Adrenal gland (tissue), 12 donors: ENCODE results near the gene C16orf90. TPM values are rescaled to one million over a fixed set of nuclear protein-coding genes. Genes with fewer than 3 reads are reported as not detected.

Source experiments
- DNase-seq, 7 donors: peaks; one replicate each; pipeline ENCODE4 v3.0.0-alpha.2; 2019 to 2020
- H3K27ac ChIP-seq, 5 donors: fragments of 200-600 bp; sonication (generic) in 4 of 5; 1 replicate in 3 of 5; 2 replicates in 2 of 5; pipeline versions ENCODE4 v1.5.1 to v1.8.0; 2016 to 2020; ENCODE audit warnings: mild to moderate bottlenecking in 1 of 5
- H3K27me3 ChIP-seq: fragments of 200-600 bp; 2 replicates; pipeline ENCODE4 v1.8.0; 2021
- H3K36me3 ChIP-seq, 2 donors: fragments of 200-600 bp; replicated peaks in 1 of 2; 1 replicate in 1 of 2; 2 replicates in 1 of 2; pipeline versions ENCODE4 v1.5.1 to v1.8.0; 2018 to 2022
- H3K4me1 ChIP-seq, 2 donors: fragments of 200-600 bp; replicated peaks in 1 of 2; 1 replicate in 1 of 2; 2 replicates in 1 of 2; pipeline versions ENCODE4 v1.5.1 to v1.8.0; 2018 to 2021
- H3K4me3 ChIP-seq, 4 donors: fragments of 200-600 bp; sonication (generic) in 3 of 4; one replicate each; pipeline ENCODE4 v1.5.1; 2016 to 2018
- H3K9me3 ChIP-seq, 3 donors: fragments of 200-600 bp; sonication (generic) in 1 of 3; replicated peaks in 1 of 3; 1 replicate in 2 of 3; 2 replicates in 1 of 3; pipeline versions ENCODE4 v1.5.1 to v1.8.0; 2016 to 2021
- POLR2A ChIP-seq, 2 donors: fragments of 450-650 bp; IDR thresholded peaks; one replicate each; pipeline ENCODE4 v1.6.1; 2017; ENCODE audit warnings: antibody characterized with exemption in 2 of 2, mild to moderate bottlenecking in 2 of 2, moderate library complexity in 1 of 2
- WGBS, 4 donors: extraction: QIAGEN DNeasy Blood & Tissue Kit in 2 of 4; methylation state at CpG; one replicate each; pipeline versions ENCODE4 v1.1.5 to v1.1.7; 2013 to 2017; 5-methylcytosine and 5-hydroxymethylcytosine counted together
- intact Hi-C, 2 donors: fragments of 100-400 bp; cut with DNase I; formaldehyde crosslinking; loops; one replicate each; pipeline versions ENCODE4 v1.14.1 to v1.15.0; 2022 to 2023
- polyA plus RNA-seq, 3 donors: library from polyadenylated mRNA; stranded (reverse); fragments of 200-250 nt in 2 of 3; fragments of 350-450 nt in 1 of 3; fragmentation: Illumina TruSeq in 1 of 3; extraction: RNeasy Lipid Tissue Mini Kit (QIAGEN cat#74804) in 1 of 3; gene quantifications; one replicate each; pipeline ENCODE4 v1.2.3, GENCODE V29; 2013 to 2014
- total RNA-seq, 9 donors: library from RNA; depleted of rRNA in 4 of 9; stranded (reverse); fragments of >200 nt in 4 of 9; fragments of 120-200 nt in 1 of 9; fragmentation: NEBNext Ultra II Directional in 1 of 9; extraction: Animal tissue kit (Norgen Biotek cat#: 25700) in 1 of 9; gene quantifications; one replicate each; pipeline versions ENCODE4 v1.1.0 to v1.2.4, GENCODE V29; 2013 to 2023
- TF ChIP-seq, protein P1 (sequence below), 6 experiments: fragments of 450-650 bp in 4 of 6; fragments of 200-600 bp in 2 of 6; sonication (generic) in 1 of 6; IDR thresholded peaks; 1 replicate in 5 of 6; 2 replicates in 1 of 6; pipeline versions ENCODE4 v1.5.1 to v1.8.0; 2016 to 2021; ENCODE audit warnings: antibody characterized with exemption in 6 of 6, mild to moderate bottlenecking in 2 of 6, moderate library complexity in 1 of 6
- donor health status: healthy with polysubstance abuse.
- donor health status: Bipolar disorder and iron deficiency.
- donor health status: DM: yes; HTN: yes; CAD: no.
- donor health status: DM: no; HTN: no; CAD: no.
- donor health status: DM: no; HTN: no; CAD: no.
- donor health status: DM: yes; HTN: yes; CAD: no.

Gene C16orf90
- total and polyA plus RNA-seq, 12 donors: not detected

DNA sequence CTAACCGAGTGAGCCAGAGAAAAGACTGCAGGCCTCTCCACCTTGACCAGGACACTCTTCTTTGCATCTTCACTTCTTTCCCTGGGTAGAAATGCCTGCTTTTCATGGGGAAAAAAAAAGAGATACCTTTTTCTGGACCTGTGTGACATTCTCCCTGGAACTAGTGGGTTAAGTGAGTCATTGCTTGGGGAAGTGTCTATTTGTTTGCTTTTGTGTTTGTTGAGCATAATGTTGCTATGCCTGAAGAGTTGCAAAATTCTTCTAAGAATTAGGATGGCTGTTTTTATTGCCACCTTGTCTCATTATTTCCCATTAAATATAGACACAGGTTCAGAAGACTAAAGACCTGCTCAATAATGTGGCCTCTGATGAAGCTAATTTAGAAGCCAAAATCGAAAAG lies 24.3 kb upstream of the C16orf90 start:
- Histone ChIP-seq H3K4me1 (no peaks in the 10 kb centered on the region), H3K27me3 (no peaks in the 10 kb centered on the region), H3K27ac (no peak overlapping the region), H3K36me3 (peaks cover 0 to 78% of the 10 kb centered on the region in 2 donors), H3K4me3 (no peak overlapping the region), H3K9me3 (no peaks in the 10 kb centered on the region)
- 93 to 100% (median 94%) methylated on average over 2 of the region's 2 CpGs for WGBS, 4 donors
- intact Hi-C loops: no loop called here
- no peak for DNase-seq
- TF ChIP-seq, protein P1, sequence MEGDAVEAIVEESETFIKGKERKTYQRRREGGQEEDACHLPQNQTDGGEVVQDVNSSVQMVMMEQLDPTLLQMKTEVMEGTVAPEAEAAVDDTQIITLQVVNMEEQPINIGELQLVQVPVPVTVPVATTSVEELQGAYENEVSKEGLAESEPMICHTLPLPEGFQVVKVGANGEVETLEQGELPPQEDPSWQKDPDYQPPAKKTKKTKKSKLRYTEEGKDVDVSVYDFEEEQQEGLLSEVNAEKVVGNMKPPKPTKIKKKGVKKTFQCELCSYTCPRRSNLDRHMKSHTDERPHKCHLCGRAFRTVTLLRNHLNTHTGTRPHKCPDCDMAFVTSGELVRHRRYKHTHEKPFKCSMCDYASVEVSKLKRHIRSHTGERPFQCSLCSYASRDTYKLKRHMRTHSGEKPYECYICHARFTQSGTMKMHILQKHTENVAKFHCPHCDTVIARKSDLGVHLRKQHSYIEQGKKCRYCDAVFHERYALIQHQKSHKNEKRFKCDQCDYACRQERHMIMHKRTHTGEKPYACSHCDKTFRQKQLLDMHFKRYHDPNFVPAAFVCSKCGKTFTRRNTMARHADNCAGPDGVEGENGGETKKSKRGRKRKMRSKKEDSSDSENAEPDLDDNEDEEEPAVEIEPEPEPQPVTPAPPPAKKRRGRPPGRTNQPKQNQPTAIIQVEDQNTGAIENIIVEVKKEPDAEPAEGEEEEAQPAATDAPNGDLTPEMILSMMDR (IDR thresholded peaks at IDR 0.05): no peak
- TF ChIP-seq POLR2A (IDR thresholded peaks at IDR 0.05): no peak

DNA sequence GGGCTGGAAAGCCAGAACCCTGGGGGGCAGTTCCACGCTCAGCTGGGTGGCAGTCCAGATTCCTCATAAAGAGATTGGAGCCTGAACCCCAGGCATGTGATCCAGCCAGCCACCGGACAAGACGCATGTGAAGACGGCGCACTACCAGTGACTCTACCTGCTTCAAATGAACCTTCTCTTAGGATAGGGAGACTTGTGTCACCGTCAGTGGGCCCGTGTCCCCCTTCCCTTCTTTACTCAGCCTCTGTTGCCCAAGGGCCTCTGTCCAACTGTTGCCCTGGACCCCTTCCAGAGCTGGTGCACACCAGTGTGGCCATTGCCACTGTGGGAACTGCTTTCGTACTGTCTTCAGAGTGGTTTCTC lies 23.7 kb upstream of the C16orf90 start:
- intact Hi-C loops: no loop called here
- no peak overlapping the region for H3K4me3 ChIP-seq
- H3K27me3 ChIP-seq: no peaks in the 10 kb centered on the region
- no peaks in the 10 kb centered on the region for H3K4me1 ChIP-seq
- TF ChIP-seq, protein P1 (IDR thresholded peaks at IDR 0.05): no peak
- no peak for TF ChIP-seq POLR2A (IDR thresholded peaks at IDR 0.05)
- no peaks in the 10 kb centered on the region for H3K9me3 ChIP-seq
- no peak for DNase-seq
- peaks cover 0 to 81% of the 10 kb centered on the region in 2 donors for H3K36me3 ChIP-seq
- H3K27ac ChIP-seq: no peak overlapping the region
- WGBS, 4 donors: 94 to 99% (median 97%) methylated on average over 3 to 8 of the region's 8 CpGs

DNA sequence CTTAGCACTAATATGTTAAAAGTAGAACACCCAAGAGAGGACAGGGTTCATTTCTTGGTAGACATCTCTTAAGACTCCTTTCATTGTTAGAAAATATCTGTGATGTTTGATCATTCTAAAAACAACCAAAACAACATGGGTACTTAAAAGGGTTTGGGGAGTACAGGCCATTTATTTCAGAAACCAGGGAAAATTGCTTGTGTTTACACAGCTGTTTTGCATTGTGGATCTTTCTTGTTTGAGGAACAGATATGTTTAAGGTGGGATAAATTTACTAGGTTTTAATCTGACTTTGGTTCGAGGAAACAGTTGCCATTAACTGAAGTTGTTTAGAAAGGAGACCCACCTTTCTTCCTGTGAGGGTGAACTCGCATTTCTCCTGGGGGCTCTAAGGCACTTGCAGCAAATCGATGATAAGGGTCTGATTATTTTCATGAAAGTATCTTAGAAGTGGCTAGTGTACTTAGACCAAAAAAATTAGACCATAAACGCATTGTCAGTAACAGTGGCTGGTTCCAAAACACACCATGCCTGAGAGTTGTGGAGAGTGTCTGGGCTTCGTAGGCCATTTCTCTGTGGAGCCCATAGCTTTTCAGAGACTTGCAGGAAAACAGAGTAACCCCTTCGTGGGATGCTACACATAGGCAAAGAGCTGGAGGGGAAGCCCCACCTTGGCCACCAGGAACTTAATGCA lies 23.1 kb upstream of the C16orf90 start:
- no peaks in the 10 kb centered on the region for H3K27me3 ChIP-seq
- no peak for TF ChIP-seq POLR2A (IDR thresholded peaks at IDR 0.05)
- 86 to 88% (median 87%) methylated on average over 6 of the region's 6 CpGs for WGBS, 4 donors
- no peak overlapping the region for H3K4me3 ChIP-seq
- H3K9me3 ChIP-seq: no peaks in the 10 kb centered on the region
- no peaks in the 10 kb centered on the region for H3K4me1 ChIP-seq
- peaks cover 0 to 81% of the 10 kb centered on the region in 2 donors for H3K36me3 ChIP-seq
- H3K27ac ChIP-seq: no peak overlapping the region
- DNase-seq: no peak
- intact Hi-C loops: no loop called here

DNA sequence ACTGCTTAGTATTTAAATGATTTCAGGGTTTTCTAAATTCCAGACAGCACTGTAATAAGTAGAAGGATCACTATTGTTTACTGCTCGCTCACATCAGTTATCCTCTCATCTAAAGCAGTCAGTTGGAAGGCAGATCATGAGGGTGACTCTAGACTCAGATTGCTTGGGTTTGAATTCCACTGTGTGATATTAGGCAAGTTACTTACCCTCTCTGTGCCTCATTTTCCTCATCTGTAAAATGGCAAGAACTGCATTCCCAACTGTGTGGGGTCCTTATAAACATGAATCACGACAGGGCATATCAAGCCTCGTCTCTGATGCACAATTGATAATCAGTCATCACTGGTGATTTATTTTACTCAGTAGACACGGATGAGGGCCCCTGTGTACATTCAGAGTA lies 20.6 kb upstream of the C16orf90 start:
- H3K27ac ChIP-seq: no peak overlapping the region
- H3K27me3 ChIP-seq: no peaks in the 10 kb centered on the region
- no peak overlapping the region for H3K4me3 ChIP-seq
- WGBS, 4 donors: 91 to 94% (median 93%) methylated on average over 4 of the region's 4 CpGs
- H3K9me3 ChIP-seq: no peaks in the 10 kb centered on the region
- DNase-seq: no peak
- intact Hi-C loops: no loop called here
- no peaks in the 10 kb centered on the region for H3K4me1 ChIP-seq
- no peak for TF ChIP-seq POLR2A (IDR thresholded peaks at IDR 0.05)
- TF ChIP-seq, protein P1 (IDR thresholded peaks at IDR 0.05): no peak
- peaks cover 0 to 92% of the 10 kb centered on the region in 2 donors for H3K36me3 ChIP-seq

DNA sequence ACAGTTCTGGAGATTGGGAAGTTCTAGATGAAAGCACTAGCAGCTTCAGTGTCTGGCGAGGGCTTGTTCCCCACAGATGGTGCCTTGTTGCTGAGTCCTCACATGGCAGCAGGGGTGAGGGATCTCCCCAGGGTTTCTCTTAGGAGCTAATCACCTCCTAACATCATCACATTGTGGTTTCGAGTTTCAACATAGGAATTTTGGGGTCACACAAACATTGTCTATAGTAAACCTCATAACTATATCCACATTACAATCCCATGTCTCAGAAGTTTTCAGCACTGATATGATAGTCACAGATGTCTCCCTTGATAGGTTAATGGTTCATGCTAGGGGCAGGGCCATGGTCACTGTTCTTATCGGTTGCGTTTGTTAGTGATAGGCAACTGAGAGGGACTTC lies 19.3 kb upstream of the C16orf90 start:
- WGBS, 4 donors: 91 to 95% (median 94%) methylated on average over 3 to 4 of the region's 4 CpGs
- Histone ChIP-seq H3K36me3 (peaks cover 0 to 86% of the 10 kb centered on the region in 2 donors), H3K9me3 (no peaks in the 10 kb centered on the region), H3K4me1 (no peaks in the 10 kb centered on the region), H3K27me3 (no peaks in the 10 kb centered on the region), H3K27ac (no peak overlapping the region), H3K4me3 (no peak overlapping the region)
- no peak for DNase-seq
- intact Hi-C loops: no loop called here
- no peak for TF ChIP-seq POLR2A (IDR thresholded peaks at IDR 0.05)
- TF ChIP-seq, protein P1 (IDR thresholded peaks at IDR 0.05): no peak
